Bladder microvascular endothelial cell (primary cell): ENCODE measurements around the gene MMADHC. TPM values are rescaled to one million over a fixed set of nuclear protein-coding genes. Genes with fewer than 3 reads are reported as not detected.

ENCODE experiments used
- total RNA-seq: library from RNA; depleted of rRNA; stranded (reverse); fragments of >200 nt; gene quantifications from 2 replicates; pipeline ENCODE4 v1.2.3, GENCODE V29; 2014

MMADHC gene
- total RNA-seq: 112 and 135 TPM in 2 replicates

DNA sequence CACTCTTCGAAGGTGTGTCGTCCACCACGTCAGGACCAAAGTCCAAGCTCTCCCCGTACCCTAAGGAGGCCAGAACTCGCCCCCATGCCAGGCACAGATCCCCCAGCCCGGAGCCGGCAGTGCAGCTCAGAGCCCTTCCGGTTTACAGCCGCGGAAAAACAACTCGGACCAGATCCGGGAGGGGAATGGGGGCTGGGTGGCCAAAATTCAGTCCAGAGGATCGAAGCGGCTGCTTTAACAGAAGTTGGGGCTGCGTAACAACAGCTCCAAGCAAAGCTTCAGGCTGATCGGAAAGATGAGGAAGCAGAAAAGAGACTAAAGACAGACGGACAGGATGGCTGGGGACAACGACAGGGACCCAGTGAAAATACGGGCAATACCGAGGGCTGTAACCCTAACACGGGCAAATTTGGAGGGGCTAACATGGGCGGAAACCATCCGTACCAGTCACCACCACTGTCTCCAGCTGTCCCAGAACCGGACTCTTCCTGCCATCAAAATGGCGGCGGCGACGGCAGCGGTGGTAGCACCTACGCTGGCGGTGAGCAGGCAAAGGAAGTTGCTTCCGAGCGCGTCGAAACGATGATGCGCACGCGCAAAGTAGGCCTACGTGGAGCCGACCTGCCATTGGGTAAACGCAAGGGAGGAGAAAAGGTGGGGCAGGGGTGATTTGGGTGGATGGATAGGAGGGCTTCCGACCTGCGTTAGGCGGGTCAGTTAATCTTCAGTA is at the start of gene MMADHC:
TSS of gene MMADHC (minus strand) at position 556 of the 730 bp plus-strand sequence. CDS start 678 bp downstream, outside the sequence.

